Measurements from ENCODE around the gene CDH9. TPM values are rescaled to one million over a fixed set of nuclear protein-coding genes. Genes with fewer than 3 reads are reported as not detected.

CDH9 gene
- total RNA-seq, 1 donor from 2014 or later, result not detected

DNA sequence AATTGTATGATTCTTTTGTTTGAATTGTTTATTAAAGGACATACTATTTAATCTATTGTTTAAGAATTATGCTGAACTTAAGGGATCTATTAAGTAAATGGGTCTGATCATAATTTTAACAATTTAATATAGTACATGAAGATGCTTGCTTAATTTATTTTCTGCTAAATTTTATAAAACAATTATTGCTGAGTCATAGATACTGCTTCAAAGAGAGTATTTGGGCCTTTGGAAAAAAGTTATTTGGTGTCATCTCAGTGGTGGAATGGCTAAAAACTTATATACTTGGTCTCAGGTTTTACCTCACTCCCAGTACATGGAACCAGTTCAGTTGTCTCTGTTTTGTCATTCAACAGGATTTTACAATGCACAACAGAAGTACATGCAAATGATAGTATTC lies 145.3 kb downstream of the CDH9 start:
- H3K9me3 Mint-ChIP-seq (ENCODE audit: unreplicated experiment), result peaks cover 7% of the 10 kb centered on the region
- TF ChIP-seq, protein P1, sequence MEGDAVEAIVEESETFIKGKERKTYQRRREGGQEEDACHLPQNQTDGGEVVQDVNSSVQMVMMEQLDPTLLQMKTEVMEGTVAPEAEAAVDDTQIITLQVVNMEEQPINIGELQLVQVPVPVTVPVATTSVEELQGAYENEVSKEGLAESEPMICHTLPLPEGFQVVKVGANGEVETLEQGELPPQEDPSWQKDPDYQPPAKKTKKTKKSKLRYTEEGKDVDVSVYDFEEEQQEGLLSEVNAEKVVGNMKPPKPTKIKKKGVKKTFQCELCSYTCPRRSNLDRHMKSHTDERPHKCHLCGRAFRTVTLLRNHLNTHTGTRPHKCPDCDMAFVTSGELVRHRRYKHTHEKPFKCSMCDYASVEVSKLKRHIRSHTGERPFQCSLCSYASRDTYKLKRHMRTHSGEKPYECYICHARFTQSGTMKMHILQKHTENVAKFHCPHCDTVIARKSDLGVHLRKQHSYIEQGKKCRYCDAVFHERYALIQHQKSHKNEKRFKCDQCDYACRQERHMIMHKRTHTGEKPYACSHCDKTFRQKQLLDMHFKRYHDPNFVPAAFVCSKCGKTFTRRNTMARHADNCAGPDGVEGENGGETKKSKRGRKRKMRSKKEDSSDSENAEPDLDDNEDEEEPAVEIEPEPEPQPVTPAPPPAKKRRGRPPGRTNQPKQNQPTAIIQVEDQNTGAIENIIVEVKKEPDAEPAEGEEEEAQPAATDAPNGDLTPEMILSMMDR (IDR thresholded peaks at IDR 0.05), result no peak
- H3K4me3 Mint-ChIP-seq (ENCODE audit: unreplicated experiment), result no peak overlapping the region
- peaks cover 13% of the 10 kb centered on the region for H3K4me1 Mint-ChIP-seq (ENCODE audit: unreplicated experiment)
- H3K36me3 Mint-ChIP-seq (ENCODE audit: unreplicated experiment), result no peaks in the 10 kb centered on the region
- no peaks in the 10 kb centered on the region for H3K27me3 Mint-ChIP-seq (ENCODE audit: unreplicated experiment)
- H3K27ac Mint-ChIP-seq (ENCODE audit: unreplicated experiment), result no peak overlapping the region
- DNase-seq (ENCODE audit: extremely low spot score, unreplicated experiment), result no peak

DNA sequence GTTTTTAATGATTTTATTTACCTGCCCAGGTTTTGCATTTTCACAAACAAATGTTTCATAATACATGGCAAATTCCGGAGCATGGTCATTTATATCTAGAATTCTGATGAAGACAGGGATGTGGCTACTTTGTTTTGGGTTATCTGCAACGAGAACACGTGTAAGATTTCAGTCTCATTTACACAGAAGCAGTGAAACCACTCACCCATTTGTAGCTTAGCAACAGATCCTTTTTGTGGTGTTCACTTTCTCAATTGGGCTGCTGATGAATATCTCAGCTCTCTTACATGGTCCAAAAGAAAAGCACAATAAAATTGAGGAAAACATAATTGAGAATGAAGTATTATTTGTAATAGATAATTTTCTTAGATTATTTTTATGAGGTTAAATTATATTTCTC lies 148.6 kb downstream of the CDH9 start:
- H3K27ac Mint-ChIP-seq (ENCODE audit: unreplicated experiment), result no peak overlapping the region
- DNase-seq (ENCODE audit: extremely low spot score, unreplicated experiment), result no peak
- no peaks in the 10 kb centered on the region for H3K9me3 Mint-ChIP-seq (ENCODE audit: unreplicated experiment)
- H3K4me1 Mint-ChIP-seq (ENCODE audit: unreplicated experiment), result peaks cover 10% of the 10 kb centered on the region
- no peak overlapping the region for H3K4me3 Mint-ChIP-seq (ENCODE audit: unreplicated experiment)
- H3K27me3 Mint-ChIP-seq (ENCODE audit: unreplicated experiment), result no peaks in the 10 kb centered on the region
- H3K36me3 Mint-ChIP-seq (ENCODE audit: unreplicated experiment), result no peaks in the 10 kb centered on the region
- TF ChIP-seq, protein P1 (IDR thresholded peaks at IDR 0.05), result no peak

DNA sequence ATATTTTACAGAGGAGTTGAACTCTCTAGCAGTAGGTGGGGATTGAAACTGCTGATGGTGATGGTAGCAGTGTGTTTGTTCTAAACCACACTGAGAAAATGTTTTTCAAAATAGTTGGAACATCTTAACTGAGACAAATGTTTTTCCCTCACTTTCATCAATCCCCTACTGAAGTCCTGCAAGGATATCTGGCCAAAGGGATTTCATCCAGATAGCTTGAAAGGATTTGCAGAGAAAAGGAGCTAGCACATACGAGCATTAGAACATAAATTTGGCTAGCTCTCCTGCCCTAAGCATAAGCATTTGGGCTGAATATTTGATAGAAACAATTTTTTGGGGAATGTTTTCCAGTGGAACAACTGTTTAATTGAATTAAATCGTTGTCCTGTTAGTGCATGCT lies 153.9 kb downstream of the CDH9 start:
- Mint-ChIP-seq H3K27ac (ENCODE audit: unreplicated experiment) (no peak overlapping the region), H3K9me3 (ENCODE audit: unreplicated experiment) (no peaks in the 10 kb centered on the region), H3K27me3 (ENCODE audit: unreplicated experiment) (no peaks in the 10 kb centered on the region), H3K4me1 (ENCODE audit: unreplicated experiment) (no peaks in the 10 kb centered on the region), H3K36me3 (ENCODE audit: unreplicated experiment) (no peaks in the 10 kb centered on the region), H3K4me3 (ENCODE audit: unreplicated experiment) (no peak overlapping the region)
- TF ChIP-seq, protein P1 (IDR thresholded peaks at IDR 0.05), result no peak
- no peak for DNase-seq (ENCODE audit: extremely low spot score, unreplicated experiment)

DNA sequence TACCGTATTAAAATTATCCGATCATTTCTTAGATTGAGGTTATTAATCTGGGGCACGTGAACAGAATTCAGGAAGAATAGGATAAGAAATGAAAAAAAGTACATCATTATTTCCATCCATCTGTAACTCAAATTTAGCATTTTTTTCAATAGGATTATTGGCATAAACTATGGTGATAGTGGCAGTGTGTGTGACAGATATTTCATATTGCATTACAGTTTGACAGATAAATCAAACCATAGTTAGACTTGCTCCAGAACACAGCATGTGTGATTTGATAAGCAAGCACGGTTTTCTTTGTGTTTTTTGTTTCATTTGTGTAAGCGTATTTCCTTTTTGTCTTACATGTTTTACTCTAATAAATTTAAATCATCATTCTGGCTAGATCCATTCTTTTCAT lies 155.0 kb downstream of the CDH9 start:
- Mint-ChIP-seq H3K4me1 (ENCODE audit: unreplicated experiment) (no peaks in the 10 kb centered on the region), H3K27me3 (ENCODE audit: unreplicated experiment) (no peaks in the 10 kb centered on the region), H3K27ac (ENCODE audit: unreplicated experiment) (no peak overlapping the region), H3K4me3 (ENCODE audit: unreplicated experiment) (no peak overlapping the region), H3K9me3 (ENCODE audit: unreplicated experiment) (no peaks in the 10 kb centered on the region), H3K36me3 (ENCODE audit: unreplicated experiment) (no peaks in the 10 kb centered on the region)
- DNase-seq (ENCODE audit: extremely low spot score, unreplicated experiment), result no peak
- TF ChIP-seq, protein P1 (IDR thresholded peaks at IDR 0.05), result no peak

DNA sequence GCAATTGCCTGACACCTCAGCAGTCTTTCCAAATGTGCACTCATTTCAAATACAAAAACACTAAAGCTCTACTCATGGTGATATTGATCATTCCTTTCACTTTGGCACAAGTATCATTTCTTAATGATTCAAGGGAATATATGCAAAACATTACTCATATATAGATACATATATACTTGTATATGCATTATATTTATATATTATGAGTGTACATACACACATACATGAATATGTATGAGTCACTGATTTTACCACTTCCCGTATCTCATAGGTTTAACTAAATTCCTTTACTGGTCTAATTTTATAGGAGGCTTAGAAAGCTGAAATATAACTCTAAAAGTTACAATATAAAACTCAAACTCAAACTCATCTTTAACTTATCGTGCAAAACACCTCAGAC lies 156.5 kb downstream of the CDH9 start:
- TF ChIP-seq, protein P1 (IDR thresholded peaks at IDR 0.05), result no peak
- Mint-ChIP-seq H3K9me3 (ENCODE audit: unreplicated experiment) (no peaks in the 10 kb centered on the region), H3K27ac (ENCODE audit: unreplicated experiment) (no peak overlapping the region), H3K4me3 (ENCODE audit: unreplicated experiment) (no peak overlapping the region), H3K4me1 (ENCODE audit: unreplicated experiment) (no peaks in the 10 kb centered on the region), H3K27me3 (ENCODE audit: unreplicated experiment) (no peaks in the 10 kb centered on the region), H3K36me3 (ENCODE audit: unreplicated experiment) (no peaks in the 10 kb centered on the region)
- no peak for DNase-seq (ENCODE audit: extremely low spot score, unreplicated experiment)
